ENCODE measurements around the gene FBRS. TPM values are rescaled to one million over a fixed set of nuclear protein-coding genes. Genes with fewer than 3 reads are reported as not detected.

FBRS gene
- total and polyA plus RNA-seq, 2 of the 8 experiments (the other 6 are each of a cell fraction or from before 2014, with no cell fraction given), result 2.4 to 13.9 TPM

DNA sequence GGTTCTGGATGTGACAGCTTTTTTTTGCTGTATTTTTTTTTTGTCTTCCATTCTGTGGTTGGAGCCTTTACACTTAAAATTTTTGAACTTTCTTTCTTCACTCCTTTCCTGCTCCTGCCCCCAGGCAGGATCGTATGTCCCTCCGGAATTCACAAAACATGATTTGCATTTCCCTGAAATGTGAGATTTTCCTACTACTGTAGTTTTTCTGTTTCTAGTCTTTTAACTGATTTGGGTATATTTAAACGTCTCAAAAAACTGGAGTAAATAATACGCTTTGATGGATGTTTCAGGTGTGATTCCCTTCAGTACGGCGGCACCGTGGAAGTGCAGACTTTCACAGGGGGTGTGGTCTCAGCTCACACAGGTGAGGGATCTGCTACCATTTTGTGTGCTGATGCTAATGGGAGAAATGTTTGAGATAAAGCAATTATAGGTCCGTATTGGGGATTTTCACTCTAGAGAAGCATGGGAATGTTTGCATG, 41.4 kb downstream of the FBRS start (continued):
- TF ChIP-seq FOSL1 (IDR thresholded peaks at IDR 0.05; ENCODE audit: insufficient read depth, low read depth, low read length), result no peak
